NCI-H2029 treated with DMSO at 0.1 percent for 48 hours (cell line): ENCODE measurements around the gene SCG3.

Source experiments
- DNase-seq: peaks from one replicate; lab custom pipeline; 2025; lab: John Stamatoyannopoulos, UW

SCG3 gene

DNA sequence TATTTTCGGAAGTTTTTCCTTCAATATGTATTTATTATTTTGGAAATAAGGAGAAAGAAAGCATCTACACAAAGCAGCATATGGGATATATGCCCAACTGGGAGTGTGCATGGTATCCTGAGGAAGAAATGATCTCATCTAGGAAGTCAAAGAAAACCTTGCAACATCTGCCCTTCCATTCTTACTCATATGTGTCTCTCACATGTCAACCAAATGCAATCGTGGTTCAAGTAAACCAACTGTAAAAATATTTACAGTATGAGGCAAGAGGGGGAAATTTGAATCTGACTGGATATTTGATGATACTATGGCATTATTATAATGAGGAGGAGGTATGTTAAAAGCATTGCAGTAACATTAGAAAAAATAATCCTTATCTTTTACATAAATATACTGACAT is 3.2 kb upstream of the SCG3 start:
- no peak for DNase-seq

DNA sequence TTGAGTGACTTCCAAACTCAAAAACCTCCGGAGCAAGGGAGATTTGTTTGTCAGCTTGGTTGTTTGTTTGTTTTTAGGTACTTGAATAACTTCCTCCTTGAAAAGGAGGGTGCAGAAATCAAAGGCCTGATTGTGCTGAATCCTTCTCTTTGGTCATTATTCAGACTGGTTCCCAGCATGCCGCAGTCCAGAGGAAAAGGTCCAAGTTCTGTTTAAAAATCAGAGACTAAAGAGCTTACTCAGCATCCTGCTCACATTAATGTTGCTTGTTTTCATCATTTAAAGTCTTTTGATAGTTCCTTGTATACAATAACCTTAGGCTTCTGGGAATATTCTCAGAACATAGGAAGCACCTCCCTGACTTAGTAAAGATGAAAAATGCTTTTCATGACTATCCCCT is 982 bp upstream of the SCG3 start:
- no peak for DNase-seq

DNA sequence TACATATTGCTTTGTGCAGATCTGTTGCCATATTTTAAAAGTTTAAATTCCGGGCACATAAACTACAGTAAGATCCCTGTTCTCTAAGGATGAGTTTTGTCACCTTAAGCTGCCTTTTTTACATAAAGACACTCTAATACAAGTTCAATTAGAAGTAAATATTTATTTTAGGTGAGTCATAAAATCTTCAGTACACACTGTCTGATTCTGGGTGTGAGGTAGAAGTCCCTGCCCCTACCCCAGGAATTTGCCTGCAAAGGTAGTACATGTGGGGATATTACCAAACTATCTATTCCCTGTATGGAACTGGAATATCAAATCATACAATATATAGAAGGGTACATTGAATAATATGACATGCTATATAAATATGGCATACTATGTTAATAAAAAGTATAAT is 6.3 kb downstream of the SCG3 start:
- no peak for DNase-seq

DNA sequence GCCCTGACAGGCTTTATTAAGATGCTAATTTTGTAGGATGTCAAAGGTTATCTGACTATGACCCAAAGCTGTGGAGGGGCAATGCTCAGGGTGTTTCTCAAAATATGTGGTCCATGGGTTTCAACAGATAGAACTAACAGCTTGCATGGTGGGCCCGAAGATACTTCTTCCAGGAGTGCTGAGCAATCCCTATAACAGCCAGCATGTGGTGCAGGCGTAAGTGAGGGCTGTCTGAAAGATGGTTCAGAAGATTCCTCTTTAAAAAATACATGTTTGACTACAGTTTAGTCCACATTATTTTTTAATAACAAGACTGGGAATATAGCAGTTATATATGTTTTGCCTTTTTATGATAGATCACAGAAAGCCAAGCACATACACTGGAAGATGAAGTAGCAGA is 7.6 kb downstream of the SCG3 start:
- no peak for DNase-seq

DNA sequence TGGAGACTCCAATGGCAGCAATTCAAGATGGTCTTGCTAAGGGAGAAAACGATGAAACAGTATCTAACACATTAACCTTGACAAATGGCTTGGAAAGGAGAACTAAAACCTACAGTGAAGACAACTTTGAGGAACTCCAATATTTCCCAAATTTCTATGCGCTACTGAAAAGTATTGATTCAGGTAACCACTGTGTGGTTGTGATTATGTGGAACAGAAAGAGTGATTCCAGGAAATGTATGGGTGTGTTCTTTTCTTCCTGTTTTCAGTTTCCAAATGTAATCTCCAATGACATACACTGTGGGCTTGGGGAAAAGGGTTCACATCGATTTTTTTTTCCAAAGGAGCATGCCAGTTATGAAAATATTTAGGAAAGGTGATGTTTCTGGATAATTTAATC is 10.9 kb downstream of the SCG3 start:
- no peak for DNase-seq

DNA sequence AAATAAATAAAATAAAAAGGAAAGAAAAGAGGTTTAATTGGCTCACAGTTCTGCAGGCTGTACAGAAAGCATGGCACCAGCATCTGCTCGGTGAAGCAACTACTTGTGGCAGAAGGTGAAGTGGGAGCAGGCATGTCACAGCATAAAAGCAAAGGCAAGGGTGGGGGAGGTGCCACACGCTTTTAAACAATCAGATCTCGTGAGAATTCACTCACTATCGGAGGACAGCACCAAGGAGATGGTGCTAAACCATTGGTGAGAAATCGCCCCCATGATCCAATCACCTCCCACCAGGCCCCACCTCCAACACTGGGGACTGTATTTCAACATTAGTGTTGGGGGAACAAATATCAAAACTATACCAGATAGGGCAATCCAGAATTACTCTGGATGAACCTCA is 15.3 kb downstream of the SCG3 start:
- DNase-seq = no peak

DNA sequence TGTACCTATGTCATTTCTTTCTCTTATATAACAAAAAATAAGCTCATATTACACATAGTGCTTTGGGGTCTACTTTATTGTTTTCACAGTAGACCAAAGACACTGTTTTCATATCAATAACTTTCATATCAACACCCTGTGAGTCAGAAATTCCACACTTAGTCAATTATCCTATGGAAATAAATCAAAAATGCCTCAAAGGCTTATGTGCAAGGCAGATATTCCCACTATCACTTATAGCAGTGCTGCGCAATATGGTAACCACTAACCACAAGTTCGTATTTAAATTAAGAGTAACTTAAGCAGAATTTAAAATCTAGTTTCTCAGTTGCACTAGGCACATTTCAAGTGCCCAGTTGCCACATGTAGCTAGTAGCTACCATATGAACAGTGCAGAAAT is 15.9 kb downstream of the SCG3 start:
- no peak for DNase-seq

DNA sequence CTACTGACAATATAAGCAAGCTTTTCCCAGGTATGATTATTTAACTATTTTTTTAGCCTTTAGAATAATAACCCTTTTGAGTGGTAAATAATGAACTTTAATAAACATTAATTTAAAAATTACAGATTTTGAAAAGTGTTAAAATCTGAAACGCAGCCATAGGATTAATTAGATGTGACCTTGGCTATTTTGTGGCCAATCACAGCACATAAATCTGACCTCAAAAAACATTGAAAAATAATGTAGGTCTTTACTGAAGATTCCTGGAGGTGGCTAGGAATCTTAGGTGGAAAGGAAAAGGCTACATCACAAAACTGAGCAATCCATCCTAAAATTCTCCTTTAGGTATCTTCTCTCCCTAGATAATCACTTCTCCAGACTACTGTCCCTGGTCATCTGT is 18.1 kb downstream of the SCG3 start:
- no peak for DNase-seq

DNA sequence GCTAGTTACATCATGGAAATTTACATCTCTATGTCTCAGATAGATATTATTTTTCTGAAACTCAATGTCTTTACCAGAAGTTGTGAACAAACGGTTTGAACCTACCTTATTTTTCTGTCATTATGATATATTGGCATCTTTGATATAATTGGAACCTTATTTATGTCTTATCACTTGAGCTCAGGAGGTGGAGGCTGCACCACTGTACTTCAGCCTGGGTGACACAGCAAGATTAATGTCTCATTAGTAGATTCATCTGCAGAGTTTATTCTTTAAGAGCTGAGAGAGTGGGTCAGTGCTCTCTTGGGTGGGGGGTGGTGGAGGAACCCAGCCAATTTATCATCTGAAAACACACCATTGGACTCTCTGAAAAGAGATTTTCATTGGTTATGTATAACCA is 21.4 kb downstream of the SCG3 start:
- DNase-seq = no peak

DNA sequence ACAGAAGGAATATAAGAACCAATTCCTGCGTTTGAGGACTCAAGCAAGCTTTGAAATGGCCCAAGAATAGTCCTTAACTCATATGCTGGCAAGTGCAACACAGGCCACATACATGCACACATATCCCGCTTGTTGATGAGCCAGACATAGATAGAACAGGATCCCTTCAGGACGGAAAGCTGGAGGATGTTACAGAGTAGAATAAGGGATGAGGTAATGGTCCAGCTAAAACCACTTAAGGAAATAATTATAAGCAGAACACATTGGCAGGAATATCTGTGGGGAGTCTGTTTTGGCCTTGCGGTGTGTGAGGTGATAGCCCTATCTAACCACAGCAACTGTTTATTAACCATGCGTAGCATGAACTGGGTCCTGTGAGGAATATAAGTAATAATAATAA is 25.0 kb downstream of the SCG3 start:
- no peak for DNase-seq

DNA sequence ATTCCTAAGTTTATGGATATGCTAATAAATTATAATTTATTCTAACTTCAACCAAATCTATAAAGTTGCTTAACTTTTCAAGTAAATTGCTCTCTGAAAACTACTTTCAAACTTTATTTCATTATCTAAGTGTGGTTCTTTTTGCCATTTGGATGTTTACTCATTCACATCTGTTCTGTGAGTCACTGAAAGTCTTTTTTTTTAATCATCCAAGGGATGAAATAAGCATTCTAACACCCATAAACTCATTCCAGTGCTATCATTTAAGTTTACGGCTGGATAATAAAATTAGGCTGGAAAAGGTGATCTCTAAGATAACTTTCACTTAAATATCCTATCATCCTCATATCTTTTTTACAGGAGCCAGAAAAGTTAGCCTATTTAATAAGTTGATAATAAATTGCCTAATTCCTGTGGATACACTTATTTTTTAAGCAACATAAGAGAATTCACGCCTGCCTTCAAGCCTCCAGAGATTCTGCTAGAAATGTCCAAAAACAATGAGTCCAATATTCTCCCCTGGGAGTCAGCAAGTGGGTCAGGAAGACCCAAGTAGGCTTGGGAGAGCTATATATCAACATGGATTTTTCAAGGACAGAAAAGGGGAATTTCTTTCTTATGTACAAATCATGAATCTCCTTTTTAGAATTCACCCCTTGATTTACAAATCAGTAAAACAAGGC is 25.8 kb downstream of the SCG3 start:
- no peak for DNase-seq

DNA sequence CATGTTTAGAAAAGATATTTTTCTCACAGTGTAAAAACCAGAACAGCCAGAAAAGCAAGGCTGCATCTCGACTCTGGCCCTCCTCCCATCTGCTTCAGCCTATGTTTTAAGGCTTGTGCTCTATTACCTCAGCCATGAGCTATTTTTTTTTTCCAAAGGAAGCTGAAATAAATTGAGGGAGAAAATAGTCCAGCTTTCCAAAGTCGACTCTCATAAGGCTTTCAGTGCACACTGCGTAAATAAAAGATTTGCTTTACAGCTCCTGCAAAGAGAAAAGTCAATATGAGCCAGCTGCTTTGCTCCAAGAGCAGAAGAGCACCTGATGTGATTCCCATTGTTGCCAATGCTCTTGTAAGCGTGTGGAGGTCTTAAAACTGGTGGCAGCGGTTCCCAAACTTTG is 26.7 kb downstream of the SCG3 start:
- DNase-seq = no peak

DNA sequence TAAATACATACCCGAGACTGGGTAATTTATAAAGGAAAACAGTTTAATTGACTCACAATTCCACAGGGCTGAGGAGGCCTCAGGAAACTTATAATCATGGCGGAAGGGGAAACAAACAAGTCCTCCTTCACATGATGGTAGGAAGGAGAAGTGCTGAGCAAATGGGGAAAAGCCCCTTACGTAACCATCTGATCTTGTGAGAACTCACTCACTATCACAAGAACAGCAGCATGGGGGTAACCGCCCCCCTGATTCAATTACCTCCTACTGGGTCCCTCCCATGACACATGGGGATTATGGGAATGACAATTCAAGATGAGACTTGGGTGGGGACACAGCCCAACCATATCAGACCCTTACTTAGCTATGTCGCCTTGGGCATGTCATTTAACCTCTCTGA is 27.7 kb downstream of the SCG3 start:
- DNase-seq = no peak

DNA sequence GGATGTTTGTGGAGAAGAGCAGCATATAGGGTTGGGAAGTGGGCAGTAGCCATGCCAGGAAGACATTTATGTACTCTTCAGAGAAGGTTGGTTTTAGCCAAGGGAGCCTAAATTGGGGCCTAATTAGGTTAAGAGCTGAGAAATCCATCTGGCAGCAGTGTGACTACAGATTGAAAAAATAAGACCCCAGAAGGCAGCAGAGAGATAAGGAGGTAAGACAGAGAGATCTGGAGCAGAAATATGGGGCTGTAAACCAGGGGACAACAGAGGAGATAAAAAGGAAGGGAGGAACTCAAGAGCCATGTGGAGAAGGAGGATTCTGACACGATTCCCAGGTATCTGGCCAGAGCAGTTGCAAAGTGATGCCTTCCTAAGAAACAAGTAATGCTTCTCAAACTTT is 32.9 kb downstream of the SCG3 start:
- DNase-seq = no peak

DNA sequence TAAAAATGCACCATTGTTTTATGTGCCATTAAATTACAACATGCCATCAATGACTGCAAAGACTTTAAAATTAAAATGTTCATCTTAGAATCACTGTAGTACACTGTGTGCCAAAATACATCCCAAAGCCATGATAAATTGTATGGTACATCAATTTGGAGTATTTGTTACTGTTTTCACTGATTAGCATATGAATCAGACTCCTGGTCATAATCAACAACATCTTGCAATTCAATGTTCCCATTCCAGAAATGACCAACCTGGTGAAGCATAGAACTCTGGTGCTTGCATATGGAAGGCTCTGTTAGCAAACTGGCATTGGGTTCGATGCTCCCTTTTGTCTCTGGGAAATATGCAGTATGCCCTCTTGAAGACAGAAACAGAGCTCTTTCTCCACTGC is 33.6 kb downstream of the SCG3 start:
- no peak for DNase-seq

DNA sequence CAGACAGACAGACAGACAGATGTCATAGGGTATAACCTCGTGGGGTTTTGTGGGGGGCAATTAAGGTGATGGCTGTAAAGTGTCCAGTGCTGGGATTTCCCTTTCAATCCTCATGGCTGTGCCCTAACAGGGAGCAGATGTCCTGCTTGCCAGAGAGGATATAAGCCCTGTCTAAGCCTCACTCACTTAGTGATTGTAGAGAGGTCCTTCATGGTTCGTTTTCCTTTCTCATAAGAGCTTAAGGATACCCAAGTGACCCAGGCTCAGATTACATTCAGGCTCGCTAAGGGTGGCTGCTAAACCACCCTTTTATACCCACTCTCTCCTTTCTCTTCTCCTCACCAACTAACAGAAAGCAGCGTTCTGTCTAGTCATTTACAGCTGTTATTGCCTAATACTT is 36.9 kb downstream of the SCG3 start:
- peak; percentile 39 for DNase-seq

DNA sequence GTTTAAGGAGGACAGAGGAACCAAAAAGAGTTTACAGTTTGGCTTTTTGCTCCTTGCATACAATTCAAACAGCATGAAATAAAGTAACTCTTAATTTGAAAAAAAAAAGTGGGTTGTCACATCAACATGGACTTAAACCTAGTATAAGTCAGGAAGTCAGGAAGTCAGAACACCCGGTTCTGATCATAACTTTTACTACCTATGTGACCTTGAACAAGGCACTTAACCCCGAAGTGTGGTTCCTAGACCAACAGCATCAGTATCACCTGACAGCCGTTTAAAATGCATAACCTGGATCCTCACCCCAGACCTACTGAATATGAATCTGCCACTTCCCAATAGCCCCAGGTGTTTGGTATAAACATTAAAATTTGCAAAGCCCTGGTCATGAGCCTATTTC is 37.4 kb downstream of the SCG3 start:
- no peak for DNase-seq

DNA sequence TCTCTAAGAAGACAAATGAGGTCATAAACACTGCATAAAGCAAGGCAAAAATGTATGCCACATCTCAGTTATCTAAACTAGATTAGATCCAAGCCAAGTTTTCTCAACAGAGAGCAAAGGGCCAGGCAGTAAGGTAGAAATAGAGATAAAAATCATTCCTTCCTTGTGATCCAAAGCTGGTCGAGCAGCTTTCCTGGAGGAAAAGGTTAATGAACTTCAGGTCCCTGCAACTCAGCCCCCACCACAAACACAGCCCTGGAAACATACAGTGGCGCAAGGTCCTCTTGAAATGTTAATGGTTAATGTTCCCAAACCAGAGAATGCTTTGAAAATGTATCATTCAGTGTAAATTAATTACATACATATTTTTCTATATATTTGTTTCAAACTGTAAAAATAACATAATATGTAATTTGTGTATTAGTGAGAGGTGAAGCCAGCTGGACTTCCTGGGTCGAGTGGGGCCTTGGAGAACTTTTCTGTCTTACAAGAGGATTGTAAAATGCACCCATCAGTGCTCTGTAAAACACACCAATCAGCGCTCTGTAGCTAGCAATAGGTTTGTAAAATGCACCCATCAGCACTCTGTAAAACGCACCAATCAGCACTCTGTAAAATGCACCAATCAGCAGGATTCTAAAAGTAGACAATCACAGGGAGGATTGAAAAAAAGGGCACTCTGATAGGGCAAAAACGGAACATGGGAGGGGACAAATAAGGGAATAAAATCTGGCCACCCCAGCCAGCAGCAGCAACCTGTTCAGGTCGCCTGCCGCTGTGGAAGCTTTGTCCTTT is 39.1 kb downstream of the SCG3 start:
- DNase-seq = no peak

DNA sequence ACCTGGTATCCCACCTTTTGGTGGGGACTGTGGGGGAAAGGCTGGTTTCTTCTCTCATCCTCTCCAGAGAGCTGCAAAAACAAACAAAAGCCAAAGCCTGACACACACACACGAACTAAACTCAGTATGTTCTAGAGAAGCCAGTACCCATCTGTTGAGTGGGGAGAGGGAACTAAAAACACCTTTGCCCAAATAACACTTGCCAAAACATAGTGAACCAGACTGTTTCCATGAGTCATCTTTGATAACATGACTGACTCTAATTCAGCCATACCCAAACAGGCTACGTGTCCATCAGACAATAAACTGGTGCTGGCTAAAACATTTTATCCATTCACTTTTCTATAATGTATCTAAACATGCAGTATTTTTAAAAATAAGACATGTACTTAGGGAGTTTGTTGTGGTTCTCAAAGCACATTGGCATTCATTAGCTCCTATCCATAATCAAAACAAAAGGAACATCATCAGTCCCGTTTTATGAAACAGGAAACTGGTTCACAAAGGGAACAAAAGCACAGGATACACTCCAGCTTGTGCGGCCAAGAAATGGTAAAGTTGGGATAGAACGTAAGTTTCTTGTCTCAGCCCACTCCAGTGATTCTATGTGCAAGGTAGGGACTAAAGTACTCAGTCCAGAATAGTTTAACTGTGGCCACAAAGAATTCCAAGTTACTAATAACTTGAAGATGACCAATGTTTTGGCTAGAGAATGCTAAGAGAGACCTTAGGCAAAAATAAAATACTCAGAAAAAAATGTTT is 40.1 kb downstream of the SCG3 start:
- no peak for DNase-seq

DNA sequence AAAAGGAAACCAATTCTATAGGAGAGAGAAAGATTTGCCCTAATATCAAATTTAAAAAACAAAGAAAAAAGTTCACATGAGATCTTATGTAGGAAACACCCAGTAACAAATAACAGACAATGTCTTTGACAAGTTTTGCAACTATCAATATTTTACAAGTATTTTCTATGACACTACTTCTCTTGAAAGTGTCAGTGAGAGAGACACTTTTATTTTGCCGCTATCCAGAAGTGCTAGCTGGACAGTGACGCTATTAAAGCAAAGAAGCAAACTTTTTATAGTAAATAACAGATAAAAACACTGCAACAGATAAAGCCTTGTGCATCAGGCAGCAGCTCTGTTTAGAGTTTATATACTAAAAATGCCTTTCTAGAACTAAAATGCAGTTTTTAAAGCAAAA is 42.9 kb downstream of the SCG3 start:
- DNase-seq = no peak

DNA sequence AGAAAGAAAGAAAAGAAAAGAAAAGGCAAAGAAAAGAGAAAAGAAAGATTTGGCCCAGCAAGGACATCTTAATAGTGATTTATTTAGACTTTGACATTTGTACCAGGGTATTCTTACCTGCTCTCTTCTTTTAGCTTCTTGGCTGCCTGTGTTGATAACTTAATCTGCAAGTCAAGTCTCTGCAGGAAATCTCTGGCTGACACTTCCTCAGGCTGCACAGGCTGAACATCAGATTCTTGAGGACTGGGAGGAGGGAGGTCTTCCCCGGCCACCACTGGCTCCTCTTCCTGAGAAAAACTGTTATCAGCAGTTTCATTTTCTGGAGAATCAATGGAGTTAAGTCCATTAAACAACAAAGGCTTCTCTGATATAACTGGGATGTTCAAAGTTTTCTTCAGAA is 43.4 kb downstream of the SCG3 start:
- no peak for DNase-seq

DNA sequence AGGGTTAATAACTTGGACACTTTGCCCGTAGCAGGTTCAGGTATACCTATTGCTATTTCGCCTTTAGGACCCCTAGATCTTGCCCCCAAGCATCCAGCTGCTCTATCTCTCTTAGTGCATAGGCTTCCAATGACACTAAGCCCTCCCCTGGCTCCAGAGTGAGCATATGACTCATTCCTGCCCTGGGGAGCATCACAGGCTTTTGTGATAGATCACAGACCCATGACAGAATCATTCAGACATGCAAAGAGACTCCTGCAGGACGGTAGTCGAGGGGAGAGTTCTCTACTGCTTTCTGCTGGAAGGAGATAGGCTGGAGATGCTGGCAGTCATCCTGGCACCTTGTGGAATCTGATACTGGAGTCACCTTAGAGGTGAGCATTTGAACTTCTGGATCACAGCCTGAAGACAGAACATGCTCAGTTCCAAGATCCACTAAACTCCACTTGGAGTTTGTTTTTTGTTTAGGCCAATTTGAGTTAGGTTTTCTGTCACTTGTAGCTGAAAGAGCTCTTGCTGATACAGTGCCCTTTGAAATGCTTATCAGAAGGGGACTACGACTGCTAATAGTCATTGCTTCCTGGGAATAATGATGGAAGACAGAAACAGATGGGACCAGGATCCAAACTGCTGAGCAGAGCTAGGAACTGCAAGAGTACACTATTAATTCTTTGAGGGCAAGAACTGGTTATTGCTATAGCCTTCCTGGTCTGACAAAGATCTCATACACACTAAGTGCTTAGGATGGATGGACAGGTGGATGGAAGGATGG is 45.2 kb downstream of the SCG3 start:
- no peak for DNase-seq
